Measurements from ENCODE around the gene TRIM2. TPM values are rescaled to one million over a fixed set of nuclear protein-coding genes. Genes with fewer than 3 reads are reported as not detected.

TRIM2 gene
- total RNA-seq, 2 experiments from 2014 or later = 0.63 to 1.4 TPM

DNA sequence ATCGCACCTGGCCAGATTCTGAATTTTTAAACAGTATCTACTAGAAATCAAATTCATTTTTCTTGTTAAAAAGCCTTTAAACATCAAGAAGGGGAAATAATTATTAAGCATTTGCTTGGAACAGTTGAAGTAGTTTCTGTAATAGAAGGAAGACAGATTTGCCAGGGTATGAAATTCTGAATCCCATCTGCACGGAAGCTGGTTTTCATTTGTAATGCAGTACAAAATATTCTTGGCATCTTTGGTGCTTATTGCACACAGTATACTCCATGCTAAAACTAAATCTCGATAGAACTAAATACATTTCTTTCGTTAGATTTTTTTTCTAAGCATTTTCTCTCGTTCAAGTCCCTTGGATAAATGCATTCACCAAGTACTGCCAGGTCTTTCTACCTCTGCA, 25.3 kb downstream of the TRIM2 start:
- POLR2A ChIA-PET = no interaction called here
- CTCF ChIA-PET = no interaction called here
- TF ChIP-seq, protein P1, sequence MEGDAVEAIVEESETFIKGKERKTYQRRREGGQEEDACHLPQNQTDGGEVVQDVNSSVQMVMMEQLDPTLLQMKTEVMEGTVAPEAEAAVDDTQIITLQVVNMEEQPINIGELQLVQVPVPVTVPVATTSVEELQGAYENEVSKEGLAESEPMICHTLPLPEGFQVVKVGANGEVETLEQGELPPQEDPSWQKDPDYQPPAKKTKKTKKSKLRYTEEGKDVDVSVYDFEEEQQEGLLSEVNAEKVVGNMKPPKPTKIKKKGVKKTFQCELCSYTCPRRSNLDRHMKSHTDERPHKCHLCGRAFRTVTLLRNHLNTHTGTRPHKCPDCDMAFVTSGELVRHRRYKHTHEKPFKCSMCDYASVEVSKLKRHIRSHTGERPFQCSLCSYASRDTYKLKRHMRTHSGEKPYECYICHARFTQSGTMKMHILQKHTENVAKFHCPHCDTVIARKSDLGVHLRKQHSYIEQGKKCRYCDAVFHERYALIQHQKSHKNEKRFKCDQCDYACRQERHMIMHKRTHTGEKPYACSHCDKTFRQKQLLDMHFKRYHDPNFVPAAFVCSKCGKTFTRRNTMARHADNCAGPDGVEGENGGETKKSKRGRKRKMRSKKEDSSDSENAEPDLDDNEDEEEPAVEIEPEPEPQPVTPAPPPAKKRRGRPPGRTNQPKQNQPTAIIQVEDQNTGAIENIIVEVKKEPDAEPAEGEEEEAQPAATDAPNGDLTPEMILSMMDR (IDR thresholded peaks at IDR 0.05) = no peak
- H3K4me3 Mint-ChIP-seq = no peak overlapping the region
- peaks cover 6% of the 10 kb centered on the region for H3K36me3 Mint-ChIP-seq (ENCODE audit: low read depth)
- H3K4me1 Mint-ChIP-seq (ENCODE audit: low read depth) = peaks cover 20% of the 10 kb centered on the region
- intact Hi-C loops (cut with micrococcal nuclease) = no loop called here
- no peak overlapping the region for H3K27ac Mint-ChIP-seq
- H3K27me3 Mint-ChIP-seq = peaks cover 17% of the 10 kb centered on the region
- ATAC-seq = no peak
- peaks cover 5% of the 10 kb centered on the region for H3K9me3 Mint-ChIP-seq
- DNase-seq = no peak

DNA sequence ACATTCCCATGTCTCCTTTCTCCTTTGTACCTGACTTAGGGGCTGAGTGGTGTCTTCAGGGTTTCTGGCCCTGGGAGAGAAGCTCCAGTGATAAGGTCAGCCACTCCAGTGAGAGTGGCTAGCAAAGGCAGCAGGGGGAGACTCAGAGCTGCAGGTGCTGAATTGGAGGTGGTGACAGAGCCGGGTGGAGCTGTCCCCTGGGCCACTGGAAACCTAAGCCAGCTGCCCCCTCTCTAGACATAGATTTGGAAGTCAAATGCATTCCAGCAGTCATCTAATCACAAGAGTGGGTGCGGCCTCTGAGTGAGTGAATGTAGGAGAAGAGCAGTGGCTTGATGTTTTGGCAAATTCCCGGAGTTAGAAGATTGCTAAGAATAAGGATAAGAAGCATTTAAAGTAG, 28.5 kb downstream of the TRIM2 start:
- TF ChIP-seq, protein P1 (IDR thresholded peaks at IDR 0.05) = no peak
- H3K9me3 Mint-ChIP-seq = no peaks in the 10 kb centered on the region
- ChIA-PET POLR2A (no interaction called here), CTCF (interaction anchor here (1.1 to 1.9 kb wide), 2 partner anchors 10 to 17 kb away, joined by 3 to 5 read pairs; no protein-coding TSS in a partner anchor)
- H3K27ac Mint-ChIP-seq = no peak overlapping the region
- DNase-seq = no peak
- intact Hi-C loops (cut with micrococcal nuclease) = no loop called here
- peaks cover 7% of the 10 kb centered on the region for H3K27me3 Mint-ChIP-seq
- no peaks in the 10 kb centered on the region for H3K36me3 Mint-ChIP-seq (ENCODE audit: low read depth)
- H3K4me1 Mint-ChIP-seq (ENCODE audit: low read depth) = peaks cover 16% of the 10 kb centered on the region
- ATAC-seq = peak; percentile 42
- no peak overlapping the region for H3K4me3 Mint-ChIP-seq

DNA sequence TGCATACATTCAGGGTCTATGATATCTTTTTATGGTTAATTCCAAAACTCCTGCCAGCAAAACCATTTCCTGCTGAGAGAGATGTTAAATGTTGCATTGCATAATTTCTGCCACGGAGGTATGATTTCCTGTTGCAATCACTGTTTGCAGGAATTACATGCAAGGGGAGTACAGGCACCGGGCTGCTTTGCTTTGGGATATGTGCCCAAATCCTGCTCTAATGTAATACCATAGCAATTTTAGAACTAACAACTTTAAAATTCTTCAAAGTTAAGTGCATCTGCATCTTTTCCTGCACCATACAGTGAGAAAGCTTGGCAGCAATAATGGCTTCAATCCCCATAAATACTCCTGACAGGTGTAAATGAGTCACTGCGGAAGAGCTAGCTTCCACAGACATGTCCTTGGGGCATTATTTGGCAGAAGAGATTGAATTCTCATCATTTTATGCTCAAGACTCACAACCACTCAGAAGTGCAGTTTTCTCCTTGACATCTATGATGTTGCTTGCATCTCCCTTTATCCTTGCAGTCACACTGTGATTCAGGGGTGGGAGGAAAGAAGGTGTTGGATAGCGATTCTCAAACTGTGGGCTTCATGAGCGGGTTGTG, 29.6 kb downstream of the TRIM2 start:
- Mint-ChIP-seq H3K36me3 (ENCODE audit: low read depth) (no peaks in the 10 kb centered on the region), H3K4me3 (no peak overlapping the region), H3K27me3 (peaks cover 7% of the 10 kb centered on the region), H3K9me3 (no peaks in the 10 kb centered on the region), H3K4me1 (ENCODE audit: low read depth) (peaks cover 16% of the 10 kb centered on the region), H3K27ac (no peak overlapping the region)
- POLR2A ChIA-PET = no interaction called here
- intact Hi-C loops (cut with micrococcal nuclease) = no loop called here
- ATAC-seq = no peak
- TF ChIP-seq, protein P1 (IDR thresholded peaks at IDR 0.05) = no peak
- CTCF ChIA-PET = interaction anchor here (1.9 kb wide), 1 partner anchor 11 kb away, joined by 5 read pairs; no protein-coding TSS in a partner anchor
- no peak for DNase-seq

DNA sequence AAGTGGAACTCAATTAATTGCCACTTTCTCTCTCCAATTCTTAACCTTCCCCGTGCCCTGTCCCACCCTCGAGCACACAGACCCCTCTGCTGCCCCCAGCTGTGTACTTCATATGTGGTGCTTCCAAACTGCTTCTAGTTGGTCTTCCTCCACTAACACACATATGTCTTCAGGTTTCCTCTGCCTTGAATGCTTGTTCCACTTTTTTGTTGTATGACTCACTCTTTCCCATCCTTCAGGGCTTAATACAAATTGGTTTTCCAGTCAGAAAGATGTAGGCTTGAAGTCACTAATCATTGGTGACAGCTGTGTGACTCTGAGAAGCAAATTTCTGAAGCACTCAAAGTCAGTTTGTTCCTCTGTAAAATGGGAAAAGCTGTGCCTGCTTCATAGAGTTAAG, 30.6 kb downstream of the TRIM2 start:
- CTCF ChIA-PET = interaction anchor here (0.9 kb wide), 1 partner anchor 42 kb away, joined by 3 read pairs; no protein-coding TSS in a partner anchor
- no peaks in the 10 kb centered on the region for H3K9me3 Mint-ChIP-seq
- TF ChIP-seq, protein P1 (IDR thresholded peaks at IDR 0.05) = no peak
- ATAC-seq (no peak), DNase-seq (no peak)
- peaks cover 16% of the 10 kb centered on the region for H3K4me1 Mint-ChIP-seq (ENCODE audit: low read depth)
- no peaks in the 10 kb centered on the region for H3K36me3 Mint-ChIP-seq (ENCODE audit: low read depth)
- no peak overlapping the region for H3K4me3 Mint-ChIP-seq
- peaks cover 7% of the 10 kb centered on the region for H3K27me3 Mint-ChIP-seq
- POLR2A ChIA-PET = no interaction called here
- H3K27ac Mint-ChIP-seq = no peak overlapping the region
- intact Hi-C loops (cut with micrococcal nuclease) = no loop called here

DNA sequence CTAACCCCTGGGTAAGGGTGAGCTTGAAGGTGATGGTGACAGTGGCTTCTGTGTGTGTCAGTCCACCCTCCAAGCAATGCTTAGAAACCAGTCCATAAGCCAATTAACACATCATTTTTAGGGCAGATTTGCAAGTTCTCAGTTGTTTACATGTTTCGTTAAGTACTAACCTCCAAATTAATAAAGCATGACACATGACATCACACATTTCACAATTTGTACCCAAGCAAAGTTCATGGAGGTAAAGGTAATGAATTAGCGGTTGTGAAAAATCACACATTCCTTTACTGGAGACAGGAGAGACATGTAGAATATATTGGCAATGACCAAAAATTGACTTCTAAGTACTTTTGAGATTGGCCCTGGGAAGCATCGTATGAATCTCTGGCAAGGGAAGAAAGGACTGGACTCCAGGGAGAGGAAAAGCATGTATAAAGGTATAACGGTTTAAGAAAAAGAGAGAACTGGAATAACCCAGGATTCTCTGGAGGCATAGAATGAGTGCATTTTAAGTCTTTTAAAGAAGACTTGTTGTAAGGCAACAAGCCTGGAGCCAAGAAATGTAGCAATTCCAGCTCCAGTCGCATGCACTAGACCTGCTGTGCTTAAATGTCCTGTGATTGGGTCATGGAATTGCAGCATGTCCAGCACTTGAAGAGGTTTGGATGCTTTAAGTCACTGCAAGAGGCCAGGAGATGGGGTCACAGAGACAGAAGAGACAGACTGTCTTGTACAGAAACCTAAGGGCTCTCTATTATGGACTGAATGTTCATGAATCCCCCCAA, 34.1 kb downstream of the TRIM2 start:
- POLR2A ChIA-PET = no interaction called here
- TF ChIP-seq, protein P1 (IDR thresholded peaks at IDR 0.05) = no peak
- H3K4me3 Mint-ChIP-seq = no peak overlapping the region
- intact Hi-C loops (cut with micrococcal nuclease) = no loop called here
- ATAC-seq (no peak), DNase-seq (no peak)
- no peaks in the 10 kb centered on the region for H3K36me3 Mint-ChIP-seq (ENCODE audit: low read depth)
- H3K27me3 Mint-ChIP-seq = peaks cover 4% of the 10 kb centered on the region
- H3K4me1 Mint-ChIP-seq (ENCODE audit: low read depth) = peaks cover 15% of the 10 kb centered on the region
- H3K27ac Mint-ChIP-seq = no peak overlapping the region
- CTCF ChIA-PET = no interaction called here
- no peaks in the 10 kb centered on the region for H3K9me3 Mint-ChIP-seq

Measured in activated CD8-positive, alpha-beta T cell treated with anti-CD3 and anti-CD28 coated beads for 36 hours (primary cell).